Urothelium cell line (cell line): ENCODE measurements around the gene GRPEL1.

Experiments
- DNase-seq: peaks from one replicate; pipeline ENCODE4 v3.0.0; 2011; ENCODE audit warnings: low spot score, mixed read lengths
- FAIRE-seq: peaks from 2 replicates; lab custom pipeline; 2011; peaks lifted over from hg19 to GRCh38; lab: Jason Lieb, UNC

GRPEL1 gene

GRCh38 chr4:7046971-7047370, 20.9 kb downstream of the GRPEL1 start:
- FAIRE-seq (no peak), DNase-seq (no peak)

GRCh38 chr4:7045961-7046921, 21.6 kb downstream of the GRPEL1 start:
- no peak for FAIRE-seq
- DNase-seq = no peak

- FAIRE-seq (no peak), DNase-seq (no peak)
Observed at GRCh38 chr4:7045553-7045952, 22.3 kb downstream of the GRPEL1 start.

- FAIRE-seq (no peak), DNase-seq (no peak)
Observed at GRCh38 chr4:7044137-7044930, 23.5 kb downstream of the GRPEL1 start.

- FAIRE-seq (no peak), DNase-seq (no peak)
Observed at GRCh38 chr4:7043284-7044136, 24.4 kb downstream of the GRPEL1 start, which contains the start of gene TADA2B. TADA2B (plus strand) TSS chr4:7043372; CDS start chr4:7043580, 208 bp downstream.

- no peak for FAIRE-seq
- DNase-seq = peak; percentile 98
Observed at GRCh38 chr4:7042503-7043283, 25.2 kb downstream of the GRPEL1 start.

GRCh38 chr4:7041801-7042502, 25.9 kb downstream of the GRPEL1 start:
- FAIRE-seq (no peak), DNase-seq (no peak)

GRCh38 chr4:7041246-7041645, 26.6 kb downstream of the GRPEL1 start:
- DNase-seq = no peak
- no peak for FAIRE-seq

- FAIRE-seq (no peak), DNase-seq (no peak)
Observed at GRCh38 chr4:7040765-7041164, 27.1 kb downstream of the GRPEL1 start.

- DNase-seq = no peak
- no peak for FAIRE-seq
Observed at GRCh38 chr4:7037425-7037824, 30.4 kb downstream of the GRPEL1 start.

GRCh38 chr4:7034262-7035081, 33.4 kb downstream of the GRPEL1 start:
- no peak for DNase-seq

GRCh38 chr4:7032596-7032995, 35.3 kb downstream of the GRPEL1 start:
- DNase-seq = no peak
- no peak for FAIRE-seq

More at GRCh38 chr4:7034262-7035081, 33.4 kb downstream of the GRPEL1 start:
- no peak for FAIRE-seq

- FAIRE-seq (no peak), DNase-seq (no peak)
Observed at GRCh38 chr4:7031558-7032449, 36.1 kb downstream of the GRPEL1 start.

GRCh38 chr4:7030856-7031255, 37.0 kb downstream of the GRPEL1 start:
- no peak for FAIRE-seq
- DNase-seq = no peak

- no peak for DNase-seq
- no peak for FAIRE-seq
Observed at GRCh38 chr4:7029921-7030320, 37.9 kb downstream of the GRPEL1 start.

- FAIRE-seq (no peak), DNase-seq (no peak)
Observed at GRCh38 chr4:7029212-7029611, 38.7 kb downstream of the GRPEL1 start.

GRCh38 chr4:7027913-7028312, 40.0 kb downstream of the GRPEL1 start:
- DNase-seq = no peak
- FAIRE-seq = peak; percentile 86
